ENCODE measurements around the gene CDK14.
"Not testable (repeated sequence)": the region's sequence is repeated elsewhere in the genome, so short reads cannot be mapped to it uniquely, and the experiment has no call there.

CDK14 gene

DNA sequence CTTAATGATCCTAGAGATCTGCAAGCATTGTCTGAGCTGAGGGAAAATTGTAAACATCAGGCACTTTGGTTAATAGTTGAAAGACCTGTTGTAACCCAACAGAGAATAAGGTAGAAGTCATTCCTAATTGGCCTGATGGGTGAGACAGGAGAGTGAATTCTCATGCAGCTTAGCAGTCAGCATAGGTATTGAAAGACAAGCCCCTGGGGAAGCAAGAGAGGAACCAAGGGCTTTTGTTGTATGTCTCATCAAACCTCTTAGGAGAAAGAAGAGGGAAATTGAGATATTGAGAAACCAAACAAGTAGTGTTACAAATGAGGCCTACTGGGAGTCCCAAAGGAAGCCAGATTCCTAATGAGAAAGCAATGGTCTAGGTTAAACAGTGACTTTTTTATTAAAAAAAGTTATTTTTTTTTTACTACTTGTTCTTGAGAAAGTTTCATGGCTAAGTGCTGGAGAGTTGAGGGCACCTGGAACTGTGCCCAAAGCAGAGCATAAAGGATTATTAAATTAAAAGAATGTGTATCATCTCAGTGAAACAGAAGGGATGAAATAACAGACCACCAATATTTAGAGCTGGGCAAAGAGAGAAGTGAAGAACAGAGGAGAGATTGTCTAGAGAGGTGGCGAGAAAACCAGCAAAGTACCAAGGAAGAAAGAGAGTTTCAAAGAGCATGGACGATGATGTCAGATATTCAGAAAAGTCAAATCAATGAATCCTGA lies 168.9 kb downstream of the CDK14 start:
- DNase-seq = no peak

GRCh38 chr7:90766814-90767564 lies 170.9 kb downstream of the CDK14 start:
- DNase-seq = no peak

DNA sequence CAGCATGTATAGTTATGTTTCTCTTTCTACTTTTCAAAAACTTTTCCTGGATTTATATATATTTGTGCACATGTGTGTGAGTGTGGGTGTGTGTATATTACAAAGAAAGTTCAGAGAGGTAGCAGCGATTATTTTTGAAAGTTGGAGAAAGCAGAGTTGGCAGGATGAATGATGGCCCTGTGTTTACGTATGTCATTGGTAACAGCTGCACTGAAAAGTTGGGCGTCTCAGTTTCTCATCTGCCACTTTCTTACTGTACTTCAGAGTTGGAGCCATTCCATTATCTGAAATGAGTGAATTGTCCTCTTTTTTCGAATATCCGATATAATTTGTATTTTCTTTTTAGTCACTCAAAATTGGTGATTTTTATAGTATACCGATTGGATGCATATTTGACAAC lies 172.2 kb downstream of the CDK14 start:
- DNase-seq = no peak

- DNase-seq = no peak
Measured at GRCh38 chr7:90769036-90769435, 172.9 kb downstream of the CDK14 start.

- not testable (repeated sequence) for DNase-seq
Measured at GRCh38 chr7:90769566-90769965, 173.4 kb downstream of the CDK14 start.

- DNase-seq = no peak
Measured at GRCh38 chr7:90771281-90771680, 175.2 kb downstream of the CDK14 start.

DNA sequence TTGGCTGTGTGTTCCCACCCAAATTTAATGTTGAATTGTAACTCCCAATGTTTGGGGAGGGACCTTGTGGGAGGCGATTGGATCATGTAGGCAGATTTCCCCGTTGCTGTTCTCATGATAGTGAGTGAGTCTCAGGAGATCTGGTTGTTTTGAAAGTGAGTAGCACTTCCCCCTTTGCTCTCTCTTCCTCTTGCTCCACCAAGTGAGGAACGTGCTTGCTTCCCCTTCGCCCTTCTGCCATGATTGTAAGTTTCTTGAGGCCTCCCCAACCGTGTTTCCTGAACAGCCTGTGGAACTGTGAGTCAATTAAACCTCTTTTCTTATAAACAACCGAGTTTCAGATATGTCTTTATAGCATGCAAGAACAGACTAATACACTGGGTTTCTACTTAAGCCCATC lies 176.3 kb downstream of the CDK14 start:
- DNase-seq = no peak

DNA sequence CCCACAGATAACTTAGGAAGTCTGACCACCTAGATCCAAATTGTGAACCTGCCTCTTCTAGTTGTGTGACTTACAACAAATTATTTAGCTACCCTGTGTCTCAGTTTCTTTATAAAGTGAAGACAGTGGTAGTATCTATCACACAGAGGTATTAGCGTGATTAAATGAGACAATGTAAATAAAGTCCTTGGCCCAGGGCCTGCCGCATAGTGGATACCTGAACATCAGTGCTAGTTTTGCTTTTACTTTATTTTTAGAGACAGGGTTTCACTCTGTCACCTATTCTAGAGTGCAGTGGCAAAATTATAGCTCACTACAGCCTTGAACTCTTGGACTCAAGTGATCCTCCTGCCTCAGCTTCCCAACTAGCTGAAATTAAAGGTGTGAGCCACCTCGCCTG lies 177.1 kb downstream of the CDK14 start:
- DNase-seq = no peak

- no peak for DNase-seq
Measured at GRCh38 chr7:90774706-90775105, 178.6 kb downstream of the CDK14 start.

- DNase-seq = no peak
Measured at GRCh38 chr7:90775383-90775965, 179.4 kb downstream of the CDK14 start.

GRCh38 chr7:90777041-90777440 lies 180.9 kb downstream of the CDK14 start:
- DNase-seq = no peak

DNA sequence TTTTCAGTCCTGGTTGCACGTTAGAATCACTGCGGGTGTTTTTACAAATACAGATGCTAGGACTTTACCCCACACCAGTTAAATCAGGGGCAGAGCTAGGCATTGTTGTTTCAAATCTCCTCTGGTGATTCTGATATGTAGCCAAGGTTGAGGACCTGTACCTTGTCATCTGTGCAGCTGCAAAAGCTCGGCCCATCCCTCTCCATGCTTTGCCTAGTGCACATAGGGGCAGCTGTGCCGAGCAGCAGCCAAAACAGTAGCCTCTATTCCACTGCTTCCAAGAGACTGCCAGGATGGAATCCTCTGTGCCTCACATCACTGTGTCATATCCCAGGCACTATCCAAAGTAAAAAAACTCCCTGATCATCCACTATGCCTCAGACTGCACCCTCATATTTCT lies 181.3 kb downstream of the CDK14 start:
- no peak for DNase-seq

DNA sequence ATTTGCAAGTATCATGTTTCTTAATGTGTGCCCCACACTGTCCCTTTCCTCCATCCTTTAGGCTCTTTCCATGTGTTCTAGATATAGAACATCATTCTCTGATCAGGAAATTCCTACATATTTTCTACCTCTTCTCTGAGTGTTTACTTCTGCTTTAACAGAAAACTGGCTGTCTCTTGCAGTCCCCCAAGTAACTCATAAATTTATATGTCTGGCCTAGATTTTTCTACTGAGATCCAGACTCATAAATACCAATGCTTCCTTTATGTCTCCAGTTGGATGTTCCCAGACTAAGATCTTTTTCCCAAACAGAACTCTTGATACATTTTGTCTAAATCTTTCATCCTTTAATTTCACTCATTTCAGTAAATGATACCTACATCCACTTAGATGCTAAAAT lies 181.8 kb downstream of the CDK14 start:
- no peak for DNase-seq

DNA sequence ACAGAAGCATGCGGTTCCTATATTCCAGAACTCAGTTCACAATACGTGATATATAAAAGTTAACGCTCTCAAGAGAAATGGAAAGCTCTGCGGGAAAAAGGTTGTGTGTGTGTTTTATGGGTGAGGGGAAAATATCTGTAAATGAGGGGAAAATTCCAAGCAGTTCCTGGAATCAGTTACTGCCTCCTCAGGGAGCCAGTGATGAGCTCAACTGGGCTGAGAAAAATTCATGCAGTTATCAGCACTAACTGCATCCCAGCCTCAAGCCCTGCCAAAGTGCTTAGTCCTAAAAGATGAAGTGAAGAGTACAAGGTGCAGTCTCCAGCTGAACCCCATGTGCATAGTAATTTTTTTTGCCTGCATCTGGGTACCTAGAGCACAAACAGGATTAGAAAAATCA lies 191.9 kb downstream of the CDK14 start:
- DNase-seq = no peak

DNA sequence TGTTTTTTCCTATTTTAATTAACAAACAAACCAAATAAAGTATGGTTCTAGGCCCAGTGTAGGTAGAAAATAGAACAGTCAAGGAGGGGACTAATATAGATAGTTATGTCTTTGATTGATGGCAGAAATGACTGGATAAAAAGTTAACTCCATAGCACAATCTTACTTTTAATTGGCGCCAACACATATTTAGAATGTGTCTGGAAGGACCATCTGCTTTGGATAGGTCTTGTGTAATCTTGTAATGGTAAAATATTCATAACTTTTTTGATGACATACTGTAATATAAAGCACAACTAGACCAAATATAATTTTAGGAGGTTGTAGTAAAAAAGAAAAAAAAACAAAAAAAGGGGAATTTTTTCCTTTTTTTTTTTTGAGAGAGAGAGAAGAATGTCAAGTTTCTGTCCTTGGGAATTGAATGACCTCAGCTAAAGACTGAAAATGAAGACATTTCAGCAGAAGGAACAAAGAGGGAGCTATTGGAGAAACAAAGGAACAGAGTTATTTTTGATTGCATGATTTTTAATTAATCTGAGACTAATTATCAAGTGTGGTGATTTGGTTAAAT lies 193.7 kb downstream of the CDK14 start:
- DNase-seq = no peak

- DNase-seq = no peak
Measured at GRCh38 chr7:90791596-90791995, 195.5 kb downstream of the CDK14 start.

DNA sequence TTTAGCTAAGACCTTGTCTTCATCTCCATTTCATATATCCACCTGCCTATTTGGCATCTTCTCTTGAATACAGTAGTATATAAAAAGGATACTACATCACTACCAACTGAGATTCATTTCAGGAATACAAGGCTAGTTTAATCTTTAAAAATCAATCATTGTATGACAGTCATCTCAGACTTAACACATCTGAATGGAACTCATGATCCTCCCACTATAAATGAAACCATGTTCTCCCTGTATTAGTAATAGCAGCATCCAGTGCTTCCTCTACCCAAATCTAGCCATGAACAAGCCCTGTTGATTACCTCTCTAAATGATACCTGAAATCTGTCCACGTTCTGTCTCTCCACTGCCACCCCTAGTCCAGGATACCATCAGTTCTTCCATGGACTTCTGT lies 196.2 kb downstream of the CDK14 start:
- DNase-seq = no peak

GRCh38 chr7:90794234-90794633 lies 198.1 kb downstream of the CDK14 start:
- not testable (repeated sequence) for DNase-seq

- DNase-seq = no peak
Measured at GRCh38 chr7:90797596-90797995, 201.5 kb downstream of the CDK14 start.

DNA sequence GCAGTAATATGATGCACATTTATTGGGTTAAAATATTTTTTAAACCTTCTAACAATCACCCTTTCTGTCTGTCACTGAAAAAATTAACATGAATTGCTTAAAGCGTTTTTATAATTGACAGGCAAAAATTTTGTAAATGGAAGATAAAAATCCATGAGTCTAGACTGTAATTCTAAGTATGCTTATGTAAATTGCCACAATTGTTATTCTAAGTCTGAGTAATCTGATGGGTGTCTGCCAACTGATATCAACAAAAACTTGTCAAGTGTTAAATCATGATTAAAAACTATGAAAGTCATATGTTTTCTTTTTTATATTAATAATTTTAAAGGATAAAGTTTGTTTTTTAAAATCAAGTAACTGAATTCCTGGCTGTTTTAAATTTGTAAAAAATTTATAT lies 208.2 kb downstream of the CDK14 start:
- no peak for DNase-seq

DNA sequence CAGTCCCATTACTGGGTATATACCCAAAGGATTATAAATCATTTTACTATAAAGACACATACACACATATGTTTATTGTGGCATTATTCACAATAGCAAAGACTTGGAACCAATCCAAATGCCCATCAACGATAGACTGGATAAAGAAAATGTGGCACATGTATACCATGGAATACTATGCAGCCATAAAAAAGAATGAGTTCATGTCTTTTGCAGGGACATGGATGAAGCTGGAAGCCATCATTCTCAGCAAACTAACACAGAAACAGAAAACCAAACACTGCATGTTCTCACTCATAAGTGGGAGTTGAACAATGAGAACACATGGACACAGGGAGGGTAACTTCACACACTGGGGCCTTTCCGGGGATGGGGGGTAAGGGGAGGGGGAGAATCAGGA lies 219.4 kb downstream of the CDK14 start:
- not testable (repeated sequence) for DNase-seq

DNA sequence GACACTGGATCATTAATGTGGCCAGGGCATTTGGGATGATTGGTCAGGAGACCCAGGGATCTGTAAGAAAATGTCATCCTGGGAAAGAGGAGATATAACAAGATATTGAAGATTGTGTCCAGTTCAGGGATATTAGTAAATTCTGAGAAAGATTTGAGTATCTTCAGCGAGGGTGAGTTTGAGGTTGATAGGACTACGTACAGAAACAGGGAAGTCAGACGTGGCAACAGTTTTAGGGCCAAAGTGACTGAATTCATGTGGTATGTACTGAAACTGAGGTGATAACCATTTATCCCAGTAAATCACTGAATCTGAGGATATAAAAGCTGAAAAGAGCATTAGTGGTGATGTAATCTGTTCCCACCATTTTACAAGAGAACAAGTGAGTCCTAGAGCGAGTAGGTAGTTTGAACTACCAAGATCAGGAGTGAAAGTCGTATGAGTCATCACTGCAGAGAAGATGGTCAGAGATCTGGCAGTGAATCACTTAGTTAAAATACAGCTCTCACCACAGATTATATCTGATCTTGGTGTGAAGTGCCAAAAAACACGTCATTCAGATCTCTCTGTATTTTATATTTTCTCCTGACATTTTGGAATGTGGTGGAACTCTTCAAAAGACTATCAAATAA lies 220.5 kb downstream of the CDK14 start:
- no peak for DNase-seq

GRCh38 chr7:90817151-90817550 lies 221.0 kb downstream of the CDK14 start:
- DNase-seq = no peak
